CD4-positive, alpha-beta T cell treated with Interleukin-17A for 1 hour (primary cell): ENCODE data around the gene NEK8.

Source experiments
- DNase-seq: peaks from one replicate; pipeline ENCODE4 v3.0.0-alpha.2; 2020

NEK8 gene

DNA sequence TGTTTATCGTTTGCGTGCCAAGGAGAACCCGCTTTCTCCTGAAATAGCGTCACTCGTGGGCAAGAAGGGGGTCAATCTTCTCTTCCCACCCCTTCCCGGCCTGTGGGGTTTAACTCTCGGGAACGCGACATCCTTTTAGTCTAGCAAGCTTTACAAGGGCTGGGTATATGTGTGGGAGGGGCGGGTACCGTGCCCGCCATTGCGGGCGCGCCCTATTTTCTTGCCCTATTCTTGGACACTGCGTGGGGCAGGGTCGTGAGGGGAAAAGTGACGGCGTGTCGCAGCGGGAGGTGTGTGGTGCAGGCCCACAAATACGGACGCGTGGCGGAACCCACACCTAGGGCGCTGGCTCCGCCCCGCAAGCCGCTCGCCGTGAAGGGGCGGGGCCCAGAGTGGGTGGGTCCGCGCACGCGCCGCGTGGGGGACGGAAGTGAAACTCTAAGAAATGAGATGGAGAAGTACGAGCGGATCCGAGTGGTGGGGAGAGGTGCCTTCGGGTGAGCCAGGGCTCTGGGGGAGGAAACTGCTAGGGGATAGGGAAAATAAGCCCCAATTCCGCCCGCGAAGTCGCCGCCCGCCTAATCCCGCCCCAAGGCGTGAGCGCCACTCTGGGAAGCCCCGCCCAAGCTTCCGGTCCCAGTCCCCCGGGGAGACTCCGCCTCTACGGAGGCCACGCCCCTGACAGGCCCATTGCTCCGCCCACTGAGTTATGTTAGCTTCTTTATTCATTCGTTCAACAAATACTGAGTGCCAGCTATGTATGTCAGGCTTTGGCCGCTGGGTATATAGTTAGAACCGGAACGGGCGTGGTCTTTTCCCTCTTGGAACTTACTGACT, at the start of gene NEK8:
Gene NEK8, plus strand, starts transcription at position 425 of the 837 bp plus-strand sequence. Its CDS starts 26 bp downstream, at position 451.
- peak; percentile 97 for DNase-seq

DNA sequence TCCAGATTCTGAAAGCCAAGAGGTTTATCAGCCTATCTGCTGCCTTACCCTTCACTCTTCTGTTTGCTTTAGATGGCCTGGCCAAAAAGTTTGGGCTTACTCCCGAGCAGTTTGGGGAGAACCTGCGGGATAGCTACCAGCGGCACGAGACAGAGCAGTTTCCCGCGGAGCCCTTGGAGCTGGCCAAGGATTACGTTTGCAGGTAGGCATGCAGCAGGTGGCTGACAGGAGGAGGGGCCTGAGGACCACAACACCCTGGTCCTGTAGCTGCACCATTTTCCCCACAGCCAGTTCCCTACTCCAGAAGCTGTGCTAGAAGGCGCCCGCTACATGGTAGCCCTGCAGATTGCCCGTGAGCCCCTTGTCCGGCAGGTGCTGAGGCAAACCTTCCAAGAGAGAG, 45.9 kb upstream of the NEK8 start:
- DNase-seq: no peak

DNA sequence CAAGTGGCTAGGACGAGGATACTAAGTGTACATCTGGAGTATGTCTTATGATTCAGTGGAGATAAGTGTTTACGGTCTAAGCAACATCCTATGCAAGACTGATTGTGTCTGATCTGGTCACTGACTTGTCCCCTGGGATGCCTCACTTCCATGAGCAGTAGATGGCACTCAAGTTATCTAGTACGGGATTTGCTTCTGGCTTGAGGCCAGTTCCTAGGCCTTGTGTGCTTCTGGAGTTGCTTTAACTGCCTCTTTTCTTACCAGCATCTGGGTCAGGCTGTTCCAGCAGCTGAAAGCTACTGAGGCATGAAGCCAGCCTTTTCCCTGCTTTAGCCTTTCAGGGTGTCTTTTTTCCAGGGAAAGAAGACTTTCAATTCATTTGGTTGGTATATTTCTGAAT, 43.6 kb upstream of the NEK8 start:
- DNase-seq: no peak

DNA sequence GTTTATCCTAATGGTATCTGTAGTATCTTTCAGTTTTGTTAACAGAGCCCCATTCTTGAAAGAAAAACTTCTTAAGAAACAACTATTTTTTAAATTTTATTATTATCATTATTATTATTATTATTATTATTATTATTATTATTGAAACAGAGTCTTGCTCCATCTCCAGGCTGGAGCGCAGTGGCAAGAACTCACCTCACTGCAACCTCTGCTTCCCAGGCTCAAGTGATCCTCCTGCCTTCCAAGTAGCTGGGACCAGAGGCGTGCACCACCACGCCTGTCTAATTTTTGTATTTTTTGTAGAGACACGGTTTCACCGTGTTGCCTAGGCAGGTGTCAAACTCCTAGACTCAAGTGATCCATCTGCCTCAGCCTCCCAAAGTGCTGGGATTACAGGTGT, 43.2 kb upstream of the NEK8 start:
- no peak for DNase-seq

DNA sequence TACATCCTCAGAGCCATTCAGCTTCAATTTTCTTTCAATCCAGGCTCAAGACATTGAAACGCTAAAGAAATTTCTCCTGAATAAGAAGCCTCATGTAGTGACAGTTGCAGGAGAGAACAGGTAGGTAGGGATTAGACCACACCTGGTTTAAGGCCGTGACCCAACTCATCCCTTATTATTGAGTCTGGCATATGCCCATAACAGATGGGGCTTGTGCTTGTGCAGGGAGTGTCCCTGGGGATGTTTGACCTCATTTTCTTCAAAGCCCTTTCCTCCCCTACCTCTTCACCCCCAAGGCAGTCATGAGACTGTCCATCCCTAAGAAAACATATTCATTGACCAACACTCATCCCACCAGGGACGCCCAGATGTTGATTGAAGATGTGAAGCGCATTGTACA, 42.3 kb upstream of the NEK8 start:
- DNase-seq: no peak

DNA sequence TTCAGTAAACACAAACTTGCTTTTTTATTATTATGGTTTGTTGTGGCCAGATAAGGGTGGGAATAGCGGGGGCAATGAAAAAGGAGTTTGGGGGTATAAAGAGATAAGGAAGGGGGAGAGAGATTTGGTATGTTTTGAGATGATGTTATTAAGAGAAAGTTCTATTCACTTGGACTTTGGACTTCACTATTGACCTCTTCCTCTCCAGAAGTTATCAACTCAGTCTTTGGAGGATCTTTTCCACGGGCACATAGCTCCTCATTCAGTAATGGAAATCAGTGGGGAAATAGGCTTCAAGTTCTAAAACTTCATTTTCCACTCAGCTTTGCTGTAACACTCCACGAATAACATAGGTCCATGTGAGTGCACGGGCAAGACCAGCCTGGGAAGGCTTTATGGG, 40.1 kb upstream of the NEK8 start:
- no peak for DNase-seq

DNA sequence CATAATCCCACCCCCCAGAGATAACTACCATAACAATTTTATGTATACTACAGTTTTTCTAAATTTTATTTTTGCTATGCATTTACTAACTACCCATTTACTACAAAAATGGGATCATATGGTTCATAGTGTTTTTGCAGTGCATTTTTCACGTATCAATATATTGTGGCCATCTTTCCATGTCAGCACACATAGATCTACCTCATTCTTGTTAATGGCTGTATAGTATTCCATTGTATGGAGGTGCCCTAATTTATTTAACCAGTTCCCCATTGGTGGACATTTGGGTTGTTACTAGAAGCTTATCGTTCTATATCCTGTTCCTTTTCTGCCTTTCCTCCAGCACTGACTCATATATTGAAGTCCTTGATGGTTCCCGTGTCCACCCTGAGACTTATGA, 39.6 kb upstream of the NEK8 start:
- no peak for DNase-seq

DNA sequence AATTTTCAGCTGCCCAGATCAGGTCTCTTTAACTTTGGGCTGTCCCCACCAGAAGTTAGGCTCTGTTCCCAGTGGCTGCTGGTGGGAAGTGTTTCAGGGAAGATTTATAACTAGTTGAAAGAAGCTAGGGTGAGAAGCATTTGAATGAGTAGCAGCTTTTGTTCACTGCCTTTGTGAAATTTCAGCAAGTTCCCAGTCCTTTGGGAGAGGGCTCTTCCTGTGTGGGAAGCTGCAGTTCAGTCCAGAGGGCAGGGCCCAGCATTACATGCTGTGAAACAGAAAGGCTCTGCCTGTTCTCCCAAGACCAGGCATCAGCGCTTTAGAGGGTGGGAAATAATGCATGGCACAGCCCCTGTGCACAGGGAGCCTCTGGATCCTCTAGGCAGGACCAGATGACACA, 34.7 kb upstream of the NEK8 start:
- DNase-seq: no peak

DNA sequence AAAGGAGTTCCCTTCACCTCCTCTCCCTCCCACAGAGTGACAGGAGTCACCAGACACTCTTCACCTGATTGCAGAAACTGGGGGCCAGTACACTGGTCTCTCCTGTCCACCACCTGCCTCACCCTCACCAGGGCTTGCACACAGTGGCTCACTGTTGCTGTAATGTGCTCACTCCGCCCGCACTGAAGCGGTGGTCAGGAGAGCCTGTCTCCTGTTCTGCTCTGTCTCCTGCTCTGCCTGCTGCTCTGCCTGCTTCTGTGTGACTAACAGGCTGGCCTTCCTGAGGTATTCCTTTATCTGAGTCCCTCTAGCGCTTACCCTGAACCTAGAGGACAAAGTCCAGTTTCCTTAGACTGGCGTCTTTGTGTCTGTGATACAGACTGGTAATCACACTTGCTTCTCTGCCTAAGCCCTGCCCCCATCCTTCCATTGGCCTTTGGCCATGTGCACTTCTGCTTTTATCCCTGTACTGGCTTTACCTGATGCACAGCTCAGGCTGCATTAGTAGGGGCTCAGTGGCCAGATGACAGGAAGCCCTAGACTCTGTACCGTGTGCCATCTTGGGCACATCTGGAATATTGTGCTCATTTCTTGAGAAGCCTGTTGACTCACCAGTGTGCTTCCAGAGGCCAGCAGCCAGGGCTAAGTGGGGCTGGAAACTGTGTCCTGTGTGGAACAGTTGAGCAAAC, 30.2 kb upstream of the NEK8 start:
- no peak for DNase-seq

DNA sequence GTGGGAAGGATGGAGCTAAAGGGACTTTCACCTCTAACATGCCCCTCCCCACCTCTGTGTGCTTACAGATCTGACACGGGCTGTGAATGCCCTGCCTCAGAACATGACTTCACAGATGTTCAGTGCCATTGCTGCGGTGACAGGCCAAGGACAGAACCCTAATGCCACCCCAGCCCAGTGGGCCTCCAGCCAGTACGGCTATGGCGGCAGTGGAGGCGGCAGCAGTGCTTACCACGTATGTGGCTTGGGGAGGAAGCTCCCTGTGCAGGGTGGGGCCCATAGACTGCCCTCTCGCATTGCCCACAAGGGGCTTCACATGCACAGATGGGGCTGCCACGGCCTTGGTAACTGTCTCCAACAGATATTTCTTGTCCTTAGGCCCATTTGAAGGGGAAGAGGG, 28.3 kb upstream of the NEK8 start:
- DNase-seq: no peak

DNA sequence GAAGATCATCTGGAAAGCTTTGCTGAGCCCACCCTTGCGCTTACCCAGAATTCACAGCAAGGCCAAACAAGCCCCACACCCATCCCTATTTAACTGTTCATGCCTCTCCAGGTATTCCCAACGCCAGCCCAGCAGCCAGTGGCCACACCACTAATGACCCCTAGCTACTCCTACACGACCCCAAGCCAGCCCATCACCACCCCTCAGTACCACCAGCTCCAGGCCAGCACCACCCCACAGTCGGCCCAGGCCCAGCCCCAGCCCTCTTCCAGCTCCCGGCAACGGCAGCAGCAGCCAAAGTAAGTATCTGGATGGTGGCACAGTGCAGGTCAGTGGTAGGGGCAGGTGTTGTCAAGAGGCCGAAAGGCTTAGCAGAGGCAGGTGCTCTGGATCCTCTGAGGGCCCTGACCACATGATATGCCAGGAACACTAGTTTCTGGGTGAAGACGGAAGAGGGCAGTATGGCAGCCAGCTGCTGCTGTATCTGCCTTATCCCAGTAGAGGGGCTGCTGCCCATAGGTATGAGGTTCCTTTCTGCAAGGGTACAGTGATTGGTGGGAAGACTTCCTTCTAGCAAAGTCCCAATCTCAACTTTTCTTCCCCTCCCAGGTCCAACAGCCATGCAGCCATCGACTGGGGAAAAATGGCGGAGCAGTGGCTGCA, 27.6 kb upstream of the NEK8 start:
- DNase-seq: no peak

DNA sequence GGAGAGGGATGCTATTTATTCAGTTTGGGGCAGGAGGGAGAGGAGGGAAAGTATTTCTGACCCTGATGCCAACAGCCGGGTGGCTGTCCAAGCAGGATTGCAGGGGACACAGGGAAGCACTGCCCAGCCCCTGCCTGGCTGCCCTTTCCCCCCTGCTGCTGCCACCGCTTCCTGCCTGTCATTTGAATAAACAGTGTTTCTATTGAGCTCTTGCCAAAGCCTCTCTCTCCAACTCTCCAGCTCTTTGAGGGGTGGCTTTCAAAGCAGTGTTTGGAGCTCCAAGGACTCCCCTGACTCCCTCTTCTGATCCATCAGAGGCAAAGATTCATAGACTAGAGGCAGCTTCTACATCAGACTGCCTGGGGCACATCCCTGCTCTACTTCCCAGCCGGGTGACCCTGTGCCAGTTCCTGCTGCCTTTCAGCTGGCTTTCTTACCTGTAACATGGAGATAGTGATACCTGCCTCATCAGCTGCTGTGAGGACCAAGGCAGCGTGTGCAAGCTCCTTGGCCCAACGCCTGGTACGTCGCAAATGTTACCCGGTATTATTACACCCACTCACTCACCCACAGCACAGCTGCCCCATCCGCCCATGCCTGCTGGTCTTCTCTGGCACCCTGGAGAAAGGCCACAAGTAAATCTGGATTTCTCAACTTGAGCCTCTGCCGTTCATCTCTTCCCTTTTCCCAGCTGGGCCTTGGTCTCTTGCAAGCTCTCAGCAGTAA, 26.4 kb upstream of the NEK8 start:
- DNase-seq: no peak

DNA sequence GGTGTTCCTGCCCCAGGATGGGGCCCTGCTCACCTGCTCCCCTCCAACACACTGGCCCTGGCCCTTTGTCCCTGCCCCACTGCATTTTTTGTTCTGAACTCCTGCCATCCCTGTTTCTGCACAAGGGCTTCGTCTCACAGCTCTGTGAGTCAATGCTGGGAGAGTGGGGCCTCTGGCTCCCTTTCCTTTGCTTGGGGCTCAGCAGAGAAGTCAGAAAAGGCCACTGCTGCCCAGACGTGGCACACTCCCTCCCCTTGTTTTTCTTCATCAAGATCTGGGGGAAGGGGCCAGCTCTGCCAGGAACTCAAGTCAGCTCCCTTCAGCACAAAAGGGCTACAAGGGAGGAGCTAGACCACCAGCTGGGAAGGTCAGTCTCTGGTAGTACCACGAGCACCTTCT, 25.8 kb upstream of the NEK8 start:
- no peak for DNase-seq

DNA sequence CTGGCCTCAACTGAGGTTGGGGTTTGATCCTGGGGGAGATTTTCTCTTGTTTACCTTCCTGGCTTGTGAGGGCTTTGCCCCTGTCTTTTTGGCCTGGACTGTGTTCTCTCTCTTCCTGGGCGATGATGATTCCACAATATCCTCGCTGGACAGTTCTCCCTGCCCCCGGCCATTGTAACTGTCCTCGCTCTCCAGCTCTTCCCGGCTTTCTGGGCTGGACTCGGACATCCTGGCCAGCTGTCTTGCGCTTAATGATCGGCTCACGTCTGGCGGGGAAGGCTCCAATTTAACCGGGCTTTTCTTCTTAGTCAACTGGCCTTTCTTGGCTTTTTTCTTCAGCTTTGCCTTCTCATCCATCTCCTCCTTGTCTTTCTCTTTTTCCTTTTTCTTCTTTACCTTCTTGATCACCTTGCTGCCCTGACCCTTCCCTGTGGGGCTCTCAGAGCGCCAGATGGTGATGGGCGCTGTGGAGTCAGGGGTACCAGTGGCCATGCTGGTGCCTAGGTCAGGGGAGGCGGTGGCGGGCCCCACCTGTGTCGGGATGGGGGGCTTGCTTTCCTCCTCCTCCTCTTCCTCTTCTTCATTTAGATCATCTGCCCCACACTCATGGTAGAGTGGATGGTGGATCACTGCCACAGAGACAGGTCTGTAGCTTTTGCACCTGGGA, 24.9 kb upstream of the NEK8 start:
- no peak for DNase-seq

DNA sequence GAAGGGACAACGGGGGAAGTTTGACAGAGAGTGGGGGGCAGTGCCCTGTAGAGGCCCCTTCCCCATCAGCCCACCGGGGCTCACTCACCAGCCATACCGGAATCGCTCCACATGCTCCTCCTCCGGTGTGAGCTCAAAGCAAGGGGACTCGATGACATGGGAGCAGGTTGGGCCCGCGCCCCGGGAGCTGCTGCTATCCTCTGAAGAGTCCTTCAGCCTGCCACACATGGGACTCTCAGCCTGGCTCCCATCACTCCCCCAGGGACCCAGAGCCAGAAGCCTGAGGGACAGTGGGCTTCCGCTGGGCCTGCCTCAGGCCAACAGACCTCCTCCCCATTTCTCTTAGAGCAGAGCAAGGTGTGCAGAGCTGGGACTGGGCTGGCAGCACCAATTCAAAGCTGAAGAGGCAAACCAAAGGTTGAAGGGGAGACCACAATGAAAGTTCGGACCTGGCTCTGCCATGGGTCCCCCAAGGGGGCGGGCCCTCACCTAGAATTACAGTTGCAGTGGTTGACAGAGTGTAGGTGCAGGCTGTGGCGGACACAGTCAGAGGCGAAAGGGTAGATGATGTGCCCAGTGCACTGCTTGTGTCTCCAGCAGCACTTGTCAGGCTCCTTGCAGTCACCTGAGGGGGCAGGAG, 24.2 kb upstream of the NEK8 start:
- no peak for DNase-seq

DNA sequence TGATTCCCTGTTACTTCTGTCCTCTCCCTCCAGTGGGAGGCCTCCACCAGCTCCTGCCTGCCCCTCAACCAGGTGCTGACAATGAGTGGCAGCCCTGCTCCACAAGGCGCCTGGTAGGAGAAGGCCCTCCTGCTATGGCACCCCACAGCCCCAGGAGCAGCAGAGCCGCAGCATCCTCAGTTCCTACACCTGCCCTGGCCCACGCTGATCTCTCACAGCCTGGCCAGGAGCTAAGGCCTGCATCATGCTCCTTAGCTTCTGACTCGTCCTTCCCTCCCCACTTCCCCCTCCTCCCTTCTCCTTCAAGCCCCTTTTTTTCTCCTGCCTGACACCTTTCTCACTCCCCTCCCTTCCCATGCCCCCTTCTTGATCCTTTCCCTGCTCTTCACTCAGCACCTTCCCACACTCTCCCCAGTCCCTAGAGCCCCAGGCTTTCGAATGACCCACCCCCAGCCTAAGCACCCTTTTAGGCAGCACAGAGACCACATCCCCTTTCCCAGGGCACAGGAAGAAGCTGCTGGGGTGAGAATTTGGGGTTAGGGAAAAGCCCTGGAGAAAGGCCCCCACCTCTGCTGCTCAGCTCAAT, 23.4 kb upstream of the NEK8 start:
- no peak for DNase-seq

DNA sequence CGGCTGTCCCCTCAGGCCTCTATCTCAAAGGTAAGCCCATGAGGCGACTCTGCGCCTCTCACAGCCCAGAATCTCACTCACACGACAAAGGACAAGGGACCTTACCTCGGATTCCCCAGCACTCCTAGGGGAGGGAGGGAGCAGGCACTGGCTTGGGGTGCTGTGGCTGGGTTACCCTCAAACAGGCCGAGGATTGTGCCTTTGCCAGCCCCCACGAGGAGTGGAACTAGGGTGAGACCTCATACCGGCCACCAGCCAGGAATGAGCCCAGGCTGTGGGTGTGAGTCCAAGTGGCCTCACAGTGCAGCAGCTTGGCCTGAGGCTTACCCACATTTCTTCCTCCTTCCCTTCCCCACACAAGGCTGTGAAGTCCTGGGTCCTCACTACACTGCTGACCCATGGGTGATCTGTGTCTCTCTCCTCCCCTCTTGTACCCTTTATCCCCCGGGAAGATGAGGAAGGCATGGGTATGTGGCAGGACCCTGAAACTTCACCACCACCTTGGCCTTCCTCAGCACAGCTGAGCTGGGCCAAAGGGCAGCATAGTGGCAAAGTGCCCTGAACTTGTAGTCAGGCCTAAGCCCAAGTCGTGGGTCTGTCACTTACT, 22.8 kb upstream of the NEK8 start:
- DNase-seq: no peak

DNA sequence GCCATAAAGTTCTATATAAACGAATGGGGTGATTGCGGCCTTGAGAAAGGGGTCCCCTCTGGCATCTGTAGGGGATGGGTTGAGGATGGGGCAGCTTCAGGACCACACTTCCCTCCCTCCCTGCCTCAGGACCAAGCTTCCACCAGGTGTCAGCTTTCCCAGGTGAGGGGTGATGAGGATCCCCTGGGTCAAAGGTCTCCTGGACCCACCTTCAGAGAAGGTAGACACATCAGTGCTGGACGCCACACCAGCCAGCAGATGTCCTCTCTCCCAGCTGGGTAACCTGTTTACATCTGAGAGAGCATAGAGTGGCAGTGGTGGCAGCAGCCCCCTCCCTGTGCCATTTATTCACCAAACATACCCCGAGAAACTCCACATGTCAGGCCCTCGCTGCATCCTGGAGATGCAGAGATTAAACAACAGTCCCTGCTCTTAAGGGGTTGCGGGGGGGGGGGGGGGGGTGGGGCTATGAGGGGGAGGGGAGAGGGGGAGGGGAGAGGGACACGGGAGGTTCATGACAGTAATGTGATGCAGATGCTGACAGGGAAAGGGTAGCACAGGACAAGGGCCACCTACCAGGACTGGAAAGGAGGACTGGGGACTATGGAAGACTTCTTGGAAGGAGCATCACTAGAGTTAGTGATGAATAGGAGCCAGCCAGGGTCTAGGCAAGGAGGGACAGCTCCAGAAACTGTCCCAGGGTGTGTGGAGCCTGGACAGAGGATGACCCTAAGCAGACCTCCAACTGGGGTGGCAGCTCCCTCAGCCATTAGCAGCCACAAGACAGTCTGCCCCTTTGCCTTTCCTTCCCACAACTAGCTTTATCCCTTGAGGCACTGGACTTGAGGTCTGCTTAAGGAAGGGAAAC, 21.9 kb upstream of the NEK8 start:
- no peak for DNase-seq

DNA sequence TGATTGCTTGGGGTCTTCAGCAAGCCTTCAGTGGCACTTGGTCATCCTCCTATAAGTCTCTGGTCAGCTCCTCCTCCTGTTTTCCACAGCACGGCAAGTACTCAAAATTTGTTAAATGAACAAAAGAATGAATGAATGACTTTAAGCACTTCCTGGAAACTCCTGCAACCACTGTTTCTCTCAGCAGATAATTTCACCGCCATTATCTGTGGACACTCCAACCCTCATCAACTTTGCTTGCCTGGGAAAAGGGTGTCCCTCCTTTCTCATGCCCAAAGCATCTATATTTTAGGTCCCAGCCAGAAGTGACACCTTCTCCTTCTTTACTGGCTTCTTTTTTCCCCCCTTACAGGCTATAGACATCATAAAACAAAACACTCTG, 21.3 kb upstream of the NEK8 start:
- no peak for DNase-seq
